ENCODE data around the gene ANKRD37.

- TF ChIP-seq, protein P1, sequence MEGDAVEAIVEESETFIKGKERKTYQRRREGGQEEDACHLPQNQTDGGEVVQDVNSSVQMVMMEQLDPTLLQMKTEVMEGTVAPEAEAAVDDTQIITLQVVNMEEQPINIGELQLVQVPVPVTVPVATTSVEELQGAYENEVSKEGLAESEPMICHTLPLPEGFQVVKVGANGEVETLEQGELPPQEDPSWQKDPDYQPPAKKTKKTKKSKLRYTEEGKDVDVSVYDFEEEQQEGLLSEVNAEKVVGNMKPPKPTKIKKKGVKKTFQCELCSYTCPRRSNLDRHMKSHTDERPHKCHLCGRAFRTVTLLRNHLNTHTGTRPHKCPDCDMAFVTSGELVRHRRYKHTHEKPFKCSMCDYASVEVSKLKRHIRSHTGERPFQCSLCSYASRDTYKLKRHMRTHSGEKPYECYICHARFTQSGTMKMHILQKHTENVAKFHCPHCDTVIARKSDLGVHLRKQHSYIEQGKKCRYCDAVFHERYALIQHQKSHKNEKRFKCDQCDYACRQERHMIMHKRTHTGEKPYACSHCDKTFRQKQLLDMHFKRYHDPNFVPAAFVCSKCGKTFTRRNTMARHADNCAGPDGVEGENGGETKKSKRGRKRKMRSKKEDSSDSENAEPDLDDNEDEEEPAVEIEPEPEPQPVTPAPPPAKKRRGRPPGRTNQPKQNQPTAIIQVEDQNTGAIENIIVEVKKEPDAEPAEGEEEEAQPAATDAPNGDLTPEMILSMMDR (conservative IDR thresholded peaks at IDR 0.05): no peak
- no peak for TF ChIP-seq ZFX (IDR thresholded peaks at IDR 0.05)
These were observed 18.4 kb upstream of the ANKRD37 start for GRCh38 chr4:185378264-185378663.
